GM08714 (cell line): ENCODE measurements around the gene DDX1.

Experiments used
- H3K4me3 ChIP-seq: fragments of 200-500 bp; sonication (Bioruptor generic); 2 replicates; pipeline ENCODE4 v1.5.1; 2014; ENCODE audit warnings: mild to moderate bottlenecking, low read length, inconsistent platforms
- ZNF274 ChIP-seq: IDR thresholded peaks from 2 replicates; pipeline ENCODE4 v1.6.1; 2012; ENCODE audit warnings: mild to moderate bottlenecking, low read depth, low read length

The DDX1 gene

DNA sequence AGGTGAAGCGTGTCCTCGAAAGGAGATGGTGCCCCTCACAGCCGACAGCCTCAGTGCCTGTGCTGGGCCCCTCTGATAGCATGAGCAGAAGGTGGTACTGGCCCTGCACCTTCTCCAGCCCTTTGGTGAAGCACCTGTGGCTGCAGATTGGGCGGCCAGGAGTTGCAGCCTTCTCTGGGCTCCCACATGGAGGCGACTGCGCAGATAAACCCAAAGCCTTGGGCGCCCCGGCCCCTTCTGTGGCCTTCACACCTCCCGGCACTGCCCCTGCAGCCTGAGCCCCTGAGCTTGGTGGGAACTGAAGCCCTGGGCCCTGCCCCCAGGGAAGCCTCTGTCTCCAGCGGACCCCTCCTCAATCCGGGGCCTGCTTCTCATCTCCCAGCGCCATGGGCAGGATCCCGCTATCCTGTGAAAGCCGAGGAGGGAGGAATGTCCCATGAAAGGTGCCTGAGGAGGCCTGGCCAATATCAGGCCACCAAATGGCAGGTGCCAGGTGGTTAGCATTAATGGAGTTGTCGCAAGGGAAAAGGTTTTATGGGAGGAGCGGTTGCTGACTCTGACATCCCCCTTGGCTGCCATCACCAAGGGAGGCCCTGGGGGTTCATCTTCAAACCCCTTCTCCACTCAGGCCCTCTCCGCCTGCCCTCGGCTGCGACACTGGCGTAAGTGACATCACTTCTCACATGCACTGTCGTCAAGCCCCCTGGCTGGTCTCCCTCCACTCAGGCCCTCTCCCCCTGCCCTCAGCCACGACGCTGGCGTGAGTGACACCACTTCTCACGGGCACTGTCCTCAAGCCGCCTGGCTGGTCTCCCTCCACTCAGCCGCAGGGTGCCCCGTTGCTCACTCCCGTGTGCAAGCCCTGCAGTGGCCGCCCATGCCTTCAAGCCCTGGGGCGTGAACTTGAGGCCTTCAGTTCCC lies 62.4 kb downstream of the DDX1 start:
- H3K4me3 ChIP-seq, result no peak overlapping the region

DNA sequence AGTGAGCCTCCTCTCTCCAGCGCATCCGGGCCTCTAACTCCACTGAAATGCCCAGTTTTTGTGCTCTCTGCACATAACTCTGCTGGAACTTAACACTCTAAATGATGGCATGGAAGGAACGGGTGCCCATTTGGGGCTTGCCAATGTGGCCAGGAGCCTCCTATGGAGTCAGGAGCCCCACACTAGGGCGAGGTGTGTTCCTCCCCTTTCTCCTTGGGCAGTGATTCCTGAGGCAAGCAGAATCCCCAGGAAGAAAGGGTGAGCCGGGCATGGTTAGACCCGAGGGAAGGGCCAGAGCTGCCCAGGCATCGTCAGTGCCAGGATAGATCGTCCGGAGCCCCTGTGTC lies 63.0 kb downstream of the DDX1 start:
- TF ChIP-seq ZNF274, result no peak
- no peak overlapping the region for H3K4me3 ChIP-seq

More for the DNA sequence above, 62.4 kb downstream of the DDX1 start:
- no peak for TF ChIP-seq ZNF274

DNA sequence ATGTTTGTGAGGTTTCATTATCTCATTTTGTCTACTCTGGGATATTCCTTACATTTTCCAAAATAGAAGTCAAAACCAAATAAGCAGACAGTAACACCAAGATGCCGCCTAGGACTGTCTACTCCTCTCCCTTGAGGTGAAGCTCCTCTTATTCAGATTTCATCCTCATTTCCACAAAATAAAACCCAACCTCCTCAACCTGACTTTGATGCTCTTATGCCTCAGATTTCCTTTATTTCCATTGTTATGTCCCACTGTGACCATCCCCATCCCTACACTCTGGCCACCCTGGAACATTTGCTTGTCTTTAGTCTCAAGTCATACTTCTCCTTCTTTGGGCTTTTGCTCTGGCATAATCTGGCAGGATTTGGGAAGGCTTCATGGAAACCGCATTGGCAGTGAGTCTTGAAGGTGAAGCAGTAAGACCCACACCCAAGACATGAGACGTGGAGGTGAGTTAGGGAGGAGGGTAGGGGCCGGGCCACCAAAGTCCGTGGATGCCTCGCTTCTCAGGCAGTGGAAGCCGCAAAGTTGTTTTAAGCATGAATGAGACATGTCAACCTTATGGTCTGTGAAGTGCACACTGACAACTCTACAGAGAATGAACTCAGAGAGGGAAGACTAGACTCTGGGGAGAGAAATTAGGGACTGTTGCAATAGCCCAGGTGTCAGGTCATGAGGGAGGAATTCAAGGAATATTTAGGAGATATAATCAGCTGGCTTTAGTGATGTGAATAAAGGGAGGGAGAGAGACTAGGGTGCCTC lies 63.6 kb downstream of the DDX1 start:
- H3K4me3 ChIP-seq, result no peak overlapping the region
- TF ChIP-seq ZNF274, result no peak

DNA sequence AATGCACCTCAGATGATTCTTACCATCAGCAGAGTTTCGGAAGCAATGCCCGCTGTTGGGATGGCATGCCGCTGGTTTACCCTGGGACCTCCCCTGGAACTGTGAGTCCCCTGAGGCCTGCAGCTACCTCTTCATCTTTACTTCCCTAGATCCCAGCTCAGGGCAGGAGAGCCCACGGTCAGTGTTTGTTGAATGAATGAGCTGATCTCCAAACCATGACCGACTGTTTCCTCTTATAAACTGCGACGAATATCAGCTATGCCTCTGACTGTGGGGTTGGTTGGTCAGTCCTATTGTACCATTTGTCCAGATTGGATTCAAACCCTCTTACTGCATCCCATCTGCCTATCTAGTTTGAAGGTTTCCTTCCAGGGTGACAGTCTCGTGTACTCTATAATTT lies 64.4 kb downstream of the DDX1 start:
- TF ChIP-seq ZNF274, result no peak
- H3K4me3 ChIP-seq, result no peak overlapping the region

DNA sequence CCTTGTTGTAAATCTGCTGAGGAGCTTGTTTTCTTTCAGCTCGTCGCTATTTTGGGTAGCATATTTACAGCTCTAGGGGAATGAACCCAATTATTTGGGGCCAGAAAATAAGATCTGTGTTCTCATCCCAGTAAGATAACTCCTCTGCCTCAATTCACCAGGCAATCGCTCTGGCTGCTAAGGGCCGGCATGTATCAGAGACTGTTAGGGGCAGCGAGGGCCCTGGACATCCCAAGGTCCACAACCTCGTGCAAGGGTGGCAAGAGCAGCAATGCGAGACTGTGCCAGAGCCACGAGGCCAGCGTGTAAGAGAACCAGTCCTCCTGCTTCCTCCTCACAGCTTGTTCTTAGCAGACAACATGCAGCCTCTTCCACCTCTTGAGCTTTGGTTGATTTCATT lies 66.1 kb downstream of the DDX1 start:
- TF ChIP-seq ZNF274, result no peak
- no peak overlapping the region for H3K4me3 ChIP-seq

DNA sequence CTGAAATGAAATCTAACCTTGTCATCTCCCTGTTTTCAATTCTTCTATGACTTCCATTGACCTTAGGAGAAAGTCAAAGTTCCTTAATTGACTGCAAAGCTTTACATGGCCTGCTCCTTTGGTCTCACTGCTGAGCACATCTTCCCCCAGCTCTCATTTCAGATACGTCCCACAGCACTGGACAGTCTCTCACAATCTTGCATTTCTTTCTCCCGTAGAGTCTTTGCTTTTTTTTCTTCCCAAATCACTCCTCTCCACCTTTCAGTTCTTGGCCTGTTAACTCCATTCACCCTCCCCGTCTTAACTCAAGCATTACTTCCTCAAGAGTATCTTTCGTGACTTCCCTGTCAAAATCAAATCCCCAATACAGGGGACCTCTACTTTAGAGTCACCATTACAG lies 67.2 kb downstream of the DDX1 start:
- H3K4me3 ChIP-seq, result no peak overlapping the region

DNA sequence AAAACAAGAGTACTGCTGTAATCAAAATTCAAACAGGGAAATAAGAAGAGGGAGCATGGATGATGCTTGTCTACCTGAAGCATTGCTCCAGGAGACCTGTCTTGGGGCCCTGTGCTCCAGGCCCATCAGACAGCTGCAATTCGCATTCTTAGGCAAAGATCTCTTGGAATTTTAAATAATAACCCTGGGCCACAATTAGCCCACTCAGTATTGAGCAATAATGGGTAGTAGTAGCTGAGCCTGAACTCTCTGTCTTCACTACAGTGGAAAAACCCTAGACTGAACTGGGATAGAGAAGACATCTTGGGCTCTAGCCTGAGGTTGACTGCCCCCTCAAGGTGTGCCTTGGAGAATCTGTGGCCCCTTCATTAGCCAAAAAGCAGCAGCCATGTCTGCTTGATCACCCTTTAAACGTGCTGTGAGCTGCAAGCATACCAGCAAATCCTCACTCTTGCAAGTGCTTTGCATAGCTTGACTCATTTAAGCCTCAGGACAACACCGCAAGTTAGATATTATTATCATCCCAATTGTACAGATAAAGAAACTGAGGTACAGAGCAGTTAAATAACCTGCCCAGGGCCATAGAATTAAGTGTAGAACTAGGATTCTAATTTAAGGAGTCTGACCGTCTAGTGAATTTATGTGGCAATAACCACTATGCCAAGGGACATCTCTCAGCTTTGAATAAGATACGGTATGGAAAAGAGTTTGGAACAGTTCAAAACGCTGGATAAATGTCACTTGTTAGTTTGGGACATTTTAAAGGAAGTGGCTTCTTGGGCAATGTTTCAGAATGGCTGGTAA lies 69.0 kb downstream of the DDX1 start:
- no peak for TF ChIP-seq ZNF274
- no peak overlapping the region for H3K4me3 ChIP-seq

More for the DNA sequence above, 67.2 kb downstream of the DDX1 start:
- no peak for TF ChIP-seq ZNF274

DNA sequence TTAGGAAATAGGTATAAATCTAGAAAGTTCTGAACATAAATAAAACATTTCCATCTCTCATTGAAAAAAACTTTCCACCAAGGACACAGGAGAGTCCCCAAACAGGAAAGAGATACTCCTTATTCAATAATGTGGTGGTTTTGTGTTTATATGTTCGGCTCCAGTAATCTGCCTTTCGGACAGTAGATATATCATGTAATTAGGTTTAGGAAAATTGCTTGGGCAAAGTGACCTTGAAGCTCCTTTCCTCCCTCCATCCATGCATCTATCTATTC lies 69.6 kb downstream of the DDX1 start:
- no peak overlapping the region for H3K4me3 ChIP-seq
- TF ChIP-seq ZNF274, result no peak

DNA sequence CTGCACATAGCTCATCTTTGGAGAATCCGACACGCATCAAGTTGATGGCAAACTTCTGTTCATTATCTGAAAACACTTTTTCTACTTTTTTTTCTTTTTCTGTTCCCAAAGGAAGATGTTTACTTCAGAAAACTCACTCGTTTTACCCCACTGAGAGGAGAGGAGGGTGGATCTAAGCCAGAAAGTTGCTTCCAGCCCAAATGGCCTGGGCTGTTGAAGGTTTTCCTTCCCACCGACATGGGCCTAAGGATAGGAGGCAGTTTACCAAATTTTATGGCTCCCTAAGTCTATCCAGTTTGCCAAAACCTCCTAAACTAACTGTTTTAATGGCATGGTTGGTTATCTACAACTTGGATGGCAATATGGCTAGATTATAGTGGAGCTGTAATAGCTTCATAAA lies 70.4 kb downstream of the DDX1 start:
- H3K4me3 ChIP-seq, result no peak overlapping the region
- no peak for TF ChIP-seq ZNF274

DNA sequence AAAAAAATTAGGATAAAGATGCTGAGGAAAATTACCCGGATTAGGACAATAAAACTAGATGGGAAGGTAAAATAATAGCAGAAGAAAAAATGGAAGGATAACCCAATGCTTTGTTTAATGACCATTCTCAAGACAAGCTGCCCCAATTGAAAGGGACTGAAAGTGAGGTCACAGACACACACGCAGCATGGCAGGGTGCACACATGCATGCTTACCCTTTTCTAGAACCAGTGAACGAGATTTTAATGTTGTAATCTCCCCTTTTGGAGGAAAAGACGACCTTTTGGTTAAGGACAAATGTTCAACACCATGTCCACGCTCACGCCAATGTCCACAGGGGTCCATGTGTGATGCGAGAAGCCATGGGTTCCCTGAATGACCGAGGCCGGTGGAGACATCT lies 70.9 kb downstream of the DDX1 start:
- no peak overlapping the region for H3K4me3 ChIP-seq
- TF ChIP-seq ZNF274, result no peak

DNA sequence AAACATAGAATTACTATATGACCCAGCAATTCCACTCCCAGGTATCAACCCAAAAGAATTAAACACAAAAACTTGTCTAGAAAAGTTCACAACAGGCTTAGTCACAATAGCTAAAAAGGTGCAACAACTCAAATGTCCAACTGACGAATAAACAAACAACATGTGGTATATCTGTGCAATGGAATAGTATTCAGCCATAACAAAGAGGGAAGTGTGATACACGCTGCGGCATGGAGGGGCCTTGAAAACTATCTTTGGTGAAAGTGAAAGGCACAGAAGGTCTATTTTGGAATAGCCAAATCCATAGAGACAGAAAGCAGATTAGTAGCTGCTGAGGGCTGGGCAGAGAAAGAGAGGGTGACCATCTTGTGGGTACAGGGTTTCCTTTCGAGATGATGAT lies 72.1 kb downstream of the DDX1 start:
- TF ChIP-seq ZNF274, result no peak
- H3K4me3 ChIP-seq, result no peak overlapping the region

DNA sequence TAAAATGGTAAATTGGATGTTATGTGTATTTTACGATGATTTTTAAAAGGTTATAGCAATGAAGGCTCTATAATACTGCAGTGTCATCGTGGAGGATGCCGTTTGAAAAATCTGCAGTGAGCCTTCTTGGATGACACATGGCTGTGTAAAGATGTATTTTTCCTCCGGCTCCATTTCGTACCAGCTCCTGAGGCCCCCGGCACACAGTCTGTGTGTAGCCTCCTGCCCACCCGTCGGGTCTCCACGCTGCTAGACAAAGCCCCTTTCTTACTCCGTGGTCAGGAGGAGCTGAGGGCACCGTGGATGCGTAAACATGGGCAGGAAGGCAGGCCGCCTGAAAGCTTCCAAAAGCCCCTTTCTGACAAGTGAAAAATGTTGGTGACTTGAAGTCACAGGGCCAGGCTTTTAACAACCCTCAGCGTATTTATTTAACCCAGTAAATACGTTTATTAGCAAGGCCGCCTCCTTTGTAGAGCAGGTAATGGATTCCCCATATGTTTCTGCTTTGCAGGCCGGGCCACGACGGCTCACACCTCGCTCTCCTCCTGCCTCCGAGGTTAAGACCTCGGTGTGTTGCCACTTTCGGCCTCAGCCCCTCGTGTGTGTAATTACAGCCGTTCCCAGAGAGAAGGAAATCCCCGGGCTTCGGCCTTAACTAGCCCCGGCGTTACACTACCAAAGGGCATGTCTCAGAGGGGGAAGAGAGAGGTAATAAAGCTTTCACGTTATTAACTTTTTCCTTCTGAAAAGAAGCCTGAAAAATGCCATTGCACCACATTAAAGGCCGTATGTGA lies 72.8 kb downstream of the DDX1 start:
- no peak overlapping the region for H3K4me3 ChIP-seq
- TF ChIP-seq ZNF274, result no peak

DNA sequence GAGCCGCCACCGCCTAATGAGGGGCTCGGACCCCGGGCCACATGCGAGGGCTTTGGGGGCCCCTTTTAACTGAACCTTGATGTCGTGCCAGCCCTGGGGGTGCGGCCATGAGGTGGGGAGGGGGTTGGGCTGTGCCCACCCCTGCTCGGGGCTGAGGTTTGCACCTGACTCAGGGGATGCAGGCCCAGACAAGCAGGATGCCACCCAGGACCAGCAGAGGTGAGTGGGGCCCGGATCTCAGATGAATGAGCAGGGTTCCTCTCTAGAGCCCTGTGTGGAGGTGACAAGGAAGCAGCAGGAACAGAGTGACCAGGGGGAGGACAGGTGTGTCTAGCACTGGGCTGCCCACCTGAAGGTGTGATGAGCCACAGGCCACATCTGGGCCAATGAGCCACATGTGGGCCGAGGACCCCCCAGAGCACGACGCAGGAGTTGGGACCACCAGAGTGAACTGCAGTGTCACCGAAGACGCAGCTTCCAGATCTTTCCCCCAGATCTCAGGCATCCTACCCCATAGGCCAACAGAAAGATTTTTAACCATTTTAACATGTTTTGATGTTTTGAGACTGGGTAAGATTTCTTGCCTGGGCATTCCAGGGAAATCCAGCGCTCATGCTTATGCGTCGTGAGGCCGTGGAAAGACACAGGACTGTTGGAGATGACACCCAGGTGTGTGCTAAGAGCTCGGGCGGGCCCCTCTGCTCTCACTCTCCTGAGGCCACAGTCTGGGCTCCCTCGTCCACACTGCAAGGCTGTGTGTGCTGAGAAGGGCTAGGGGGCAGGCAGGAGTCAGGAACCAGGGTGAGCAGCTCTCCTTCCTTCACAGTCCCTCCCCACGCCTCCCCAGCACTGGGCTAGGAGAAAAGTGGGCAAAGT lies 73.6 kb downstream of the DDX1 start:
- no peak overlapping the region for H3K4me3 ChIP-seq
- TF ChIP-seq ZNF274, result no peak
